ENCODE measurements around the gene HK1. TPM values are rescaled to one million over a fixed set of nuclear protein-coding genes. Genes with fewer than 3 reads are reported as not detected.
"Not testable (repeated sequence)": the region's sequence is repeated elsewhere in the genome, so short reads cannot be mapped to it uniquely, and the experiment has no call there.

Gene HK1
- total RNA-seq, 1 experiment from 2014 or later: 102 TPM

DNA sequence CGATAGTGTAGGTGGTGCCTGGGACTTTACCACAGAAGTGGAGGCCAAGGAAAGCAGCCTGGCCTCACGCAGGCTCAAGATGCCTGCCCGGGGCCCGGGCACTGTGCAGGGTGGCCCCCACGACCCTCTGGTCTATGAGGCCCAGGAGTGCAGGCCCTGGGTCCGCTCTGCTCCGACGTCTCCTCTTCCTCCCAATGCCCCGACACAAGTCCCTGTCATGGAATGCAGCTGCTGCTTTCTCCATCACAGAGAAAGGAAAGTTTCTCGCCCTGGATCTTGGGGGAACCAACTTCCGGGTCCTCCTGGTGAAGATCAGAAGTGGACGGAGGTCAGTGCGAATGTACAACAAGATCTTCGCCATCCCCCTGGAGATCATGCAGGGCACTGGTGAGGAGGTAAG is 28.3 kb upstream of the HK1 start:
- in situ Hi-C loops (cut with HindIII; ENCODE audit: low pct_unique_long_range_greater_than_20kb, low sequenced_read_pairs): no loop called here
- DNase-seq (ENCODE audit: low read depth): no peak

DNA sequence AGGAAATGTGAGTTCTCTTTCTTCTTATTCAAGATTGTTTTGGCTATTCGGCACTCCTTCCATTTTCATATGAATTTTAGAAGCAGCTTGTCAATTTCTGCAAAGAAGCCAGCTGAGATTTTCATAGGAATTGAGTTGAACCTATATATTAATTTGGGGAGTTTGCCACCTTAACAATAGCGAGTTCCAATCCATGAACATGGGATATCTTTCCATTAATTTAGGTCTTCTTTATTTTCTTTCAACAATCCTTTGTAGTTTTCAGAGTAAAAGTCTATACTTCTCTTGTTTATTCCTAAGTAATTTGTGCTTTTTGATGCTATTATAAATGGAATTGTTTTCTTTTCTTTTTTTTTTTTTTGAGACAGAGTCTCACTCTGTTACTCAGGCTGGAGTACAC is 26.9 kb upstream of the HK1 start:
- DNase-seq (ENCODE audit: low read depth); in situ Hi-C loops (cut with HindIII; ENCODE audit: low pct_unique_long_range_greater_than_20kb, low sequenced_read_pairs): not testable (repeated sequence)

DNA sequence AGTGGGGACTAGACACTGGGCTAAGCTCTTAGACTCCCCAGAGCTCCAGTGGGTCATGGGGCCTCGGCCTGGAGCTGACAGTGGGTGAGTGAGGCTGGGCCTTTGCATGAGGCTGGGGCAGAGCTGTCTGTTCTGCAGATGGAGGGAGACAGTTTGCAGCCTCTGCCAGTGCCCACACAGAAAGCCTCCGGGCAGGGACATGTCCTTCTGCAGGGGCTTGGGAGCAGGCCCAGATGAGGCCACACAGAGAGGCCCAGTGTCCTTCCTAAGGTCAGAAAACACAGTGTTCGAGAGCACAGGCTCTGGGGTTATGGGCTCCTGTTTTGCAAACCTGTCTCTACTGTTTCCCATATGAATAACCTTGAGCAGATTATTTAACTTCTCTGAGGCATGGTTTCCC is 25.1 kb upstream of the HK1 start:
- no peak for DNase-seq (ENCODE audit: low read depth)
- in situ Hi-C loops (cut with HindIII; ENCODE audit: low pct_unique_long_range_greater_than_20kb, low sequenced_read_pairs): no loop called here

DNA sequence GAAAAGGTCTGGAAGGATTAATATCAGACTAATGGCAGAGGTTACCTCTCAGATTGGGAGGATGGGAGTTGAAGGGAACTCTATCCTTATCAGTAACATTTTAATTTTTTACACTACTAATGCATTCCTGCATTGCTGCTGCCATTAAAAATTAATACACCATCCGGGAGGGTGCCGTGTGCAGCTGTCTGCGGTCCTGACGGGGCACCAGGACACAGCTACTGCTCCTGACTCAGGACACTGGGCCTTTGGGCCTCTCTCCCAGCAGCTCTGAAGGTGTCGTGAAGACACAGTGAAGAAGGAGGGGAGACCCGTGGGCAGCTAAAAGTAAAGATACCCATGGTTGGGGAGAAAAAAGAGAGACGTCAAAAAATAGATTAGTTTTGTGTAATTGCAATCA is 23.4 kb upstream of the HK1 start:
- no peak for DNase-seq (ENCODE audit: low read depth)
- in situ Hi-C loops (cut with HindIII; ENCODE audit: low pct_unique_long_range_greater_than_20kb, low sequenced_read_pairs): no loop called here

DNA sequence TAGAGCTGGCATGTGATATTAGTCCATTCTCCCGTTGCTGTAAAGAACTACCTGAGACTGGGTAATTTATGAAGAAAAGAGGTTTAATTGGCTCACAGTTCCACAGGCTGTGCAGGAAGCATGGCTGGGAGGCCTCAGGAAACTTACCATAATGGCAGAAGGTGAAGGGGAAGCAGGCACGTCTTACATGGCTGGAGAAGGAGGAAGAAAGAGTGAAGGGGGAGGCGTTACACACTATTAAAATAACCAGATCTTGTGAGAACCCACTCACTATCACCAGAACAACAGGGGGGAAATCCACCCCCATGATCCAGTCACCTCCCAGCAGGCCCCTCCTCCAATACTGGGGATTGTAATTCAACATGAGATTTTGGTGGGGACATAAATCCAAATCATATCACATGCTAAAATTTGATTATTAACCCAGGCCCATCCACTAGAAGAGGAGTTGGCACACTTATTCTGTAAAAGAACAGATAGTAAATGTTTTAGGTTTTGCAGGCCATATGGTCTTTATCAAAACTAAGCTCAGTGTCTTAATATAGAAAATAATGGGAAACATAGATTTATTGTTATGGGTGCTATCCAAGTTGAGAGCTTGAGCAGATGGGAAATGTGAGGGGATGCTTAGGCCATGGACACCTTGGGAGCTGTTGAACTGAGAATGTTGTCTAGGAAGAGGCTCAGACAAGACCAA is 18.6 kb upstream of the HK1 start:
- in situ Hi-C loops (cut with HindIII; ENCODE audit: low pct_unique_long_range_greater_than_20kb, low sequenced_read_pairs): no loop called here
- DNase-seq (ENCODE audit: low read depth): no peak

DNA sequence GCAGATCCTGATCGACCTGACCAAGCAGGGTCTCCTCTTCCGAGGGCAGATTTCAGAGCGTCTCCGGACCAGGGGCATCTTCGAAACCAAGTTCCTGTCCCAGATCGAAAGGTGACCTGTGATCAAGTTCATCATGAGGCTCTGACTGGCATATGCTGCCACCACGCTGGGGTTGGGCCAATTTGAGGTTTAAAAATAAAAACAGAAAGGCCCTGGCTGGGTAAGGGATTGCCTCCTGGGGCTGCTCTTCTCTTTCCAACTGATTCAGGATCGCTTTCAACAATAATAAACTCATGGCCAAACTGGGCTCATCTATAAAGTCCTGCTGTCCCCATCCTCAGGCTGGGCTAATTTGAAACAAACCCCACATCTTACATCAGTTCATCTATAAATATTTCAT is 17.1 kb upstream of the HK1 start:
- in situ Hi-C loops (cut with HindIII; ENCODE audit: low pct_unique_long_range_greater_than_20kb, low sequenced_read_pairs): no loop called here
- no peak for DNase-seq (ENCODE audit: low read depth)

DNA sequence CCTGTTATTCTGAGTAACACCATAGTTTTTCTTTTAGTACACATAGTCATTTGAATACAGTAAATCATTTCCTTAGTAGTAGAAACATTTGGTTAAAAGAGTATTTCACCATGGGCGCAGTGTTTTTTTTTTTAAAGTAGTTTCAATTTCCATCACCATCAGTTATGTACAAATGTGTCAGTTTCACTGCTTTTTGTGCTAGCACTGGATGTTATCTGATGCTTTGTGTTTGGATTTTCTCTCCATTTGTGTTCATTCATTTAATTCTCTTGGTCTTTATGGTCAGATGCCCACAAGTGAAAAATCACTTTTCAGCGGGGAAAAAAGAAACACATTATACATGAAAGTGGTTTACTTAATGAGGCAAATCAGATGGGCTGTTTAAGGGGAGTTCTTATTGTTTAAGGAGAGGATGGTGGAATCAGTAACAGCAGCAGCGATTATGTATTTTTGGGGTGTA is 16.0 kb upstream of the HK1 start:
- in situ Hi-C loops (cut with HindIII; ENCODE audit: low pct_unique_long_range_greater_than_20kb, low sequenced_read_pairs): no loop called here

DNA sequence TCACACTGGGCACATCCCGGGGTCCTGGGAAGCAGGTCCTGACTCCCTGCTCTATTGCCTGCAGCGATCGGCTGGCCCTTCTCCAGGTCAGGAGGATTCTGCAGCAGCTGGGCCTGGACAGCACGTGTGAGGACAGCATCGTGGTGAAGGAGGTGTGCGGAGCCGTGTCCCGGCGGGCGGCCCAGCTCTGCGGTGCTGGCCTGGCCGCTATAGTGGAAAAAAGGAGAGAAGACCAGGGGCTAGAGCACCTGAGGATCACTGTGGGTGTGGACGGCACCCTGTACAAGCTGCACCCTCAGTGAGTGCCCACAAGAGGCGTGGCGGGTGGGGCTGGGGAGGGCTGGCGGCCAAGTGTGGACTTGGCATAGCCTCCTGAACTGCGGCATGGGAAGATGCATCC is 12.8 kb upstream of the HK1 start:
- no peak for DNase-seq (ENCODE audit: low read depth)
- in situ Hi-C loops (cut with HindIII; ENCODE audit: low pct_unique_long_range_greater_than_20kb, low sequenced_read_pairs): no loop called here

More for the DNA sequence above, 16.0 kb upstream of the HK1 start:
- DNase-seq (ENCODE audit: low read depth): no peak

DNA sequence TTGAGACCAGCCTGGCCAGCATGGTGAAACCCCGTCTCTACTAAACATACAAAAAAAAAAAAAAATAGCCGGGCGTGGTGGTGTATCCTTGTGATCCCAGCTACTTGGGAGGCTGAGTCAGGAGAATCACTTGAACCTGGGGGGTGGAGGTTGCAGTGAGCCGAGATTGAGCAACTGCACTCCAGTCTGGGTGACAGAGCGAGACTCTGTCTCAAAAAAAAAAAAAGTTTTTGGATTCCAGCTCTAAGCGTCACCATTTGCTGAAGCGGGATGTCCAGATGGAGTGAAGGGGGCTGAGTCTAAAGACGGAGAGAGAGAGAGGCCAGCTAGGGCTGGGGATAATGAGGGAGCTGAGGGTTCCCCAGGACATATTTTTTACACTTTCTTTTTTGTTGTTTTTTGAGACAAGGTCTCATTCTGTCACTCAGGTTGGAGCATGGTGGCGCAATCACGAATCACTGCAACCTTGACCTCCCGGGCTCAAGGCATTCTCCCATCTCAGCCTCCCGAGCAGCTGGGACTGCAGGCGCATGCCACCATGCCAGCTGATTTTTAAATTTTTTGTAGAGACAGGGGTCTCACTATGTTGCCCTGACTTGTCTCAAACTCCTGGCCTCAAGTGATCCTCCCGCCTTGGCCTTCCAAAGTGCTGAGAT is 9.4 kb upstream of the HK1 start:
- in situ Hi-C loops (cut with HindIII; ENCODE audit: low pct_unique_long_range_greater_than_20kb, low sequenced_read_pairs): no loop called here
- DNase-seq (ENCODE audit: low read depth): no peak

DNA sequence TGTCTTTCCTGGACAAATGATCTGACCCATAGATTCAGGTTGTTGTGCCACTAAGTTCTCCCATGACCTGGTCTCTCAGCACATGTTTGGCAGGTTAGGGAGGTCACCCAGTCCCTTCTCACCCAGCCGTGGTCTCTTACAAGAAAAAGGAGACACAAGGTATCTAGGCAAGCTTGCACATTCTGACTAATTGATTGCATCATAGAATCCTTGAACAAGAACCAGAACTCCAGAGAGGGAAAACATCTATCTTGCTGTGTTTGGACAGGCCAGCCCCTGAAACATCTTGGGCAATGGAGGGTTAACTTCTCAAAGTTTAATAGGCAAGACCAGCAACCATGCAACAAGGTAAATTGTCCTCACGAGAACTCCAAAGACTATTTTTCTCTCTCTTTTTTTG is 8.5 kb upstream of the HK1 start:
- no peak for DNase-seq (ENCODE audit: low read depth)
- in situ Hi-C loops (cut with HindIII; ENCODE audit: low pct_unique_long_range_greater_than_20kb, low sequenced_read_pairs): no loop called here

DNA sequence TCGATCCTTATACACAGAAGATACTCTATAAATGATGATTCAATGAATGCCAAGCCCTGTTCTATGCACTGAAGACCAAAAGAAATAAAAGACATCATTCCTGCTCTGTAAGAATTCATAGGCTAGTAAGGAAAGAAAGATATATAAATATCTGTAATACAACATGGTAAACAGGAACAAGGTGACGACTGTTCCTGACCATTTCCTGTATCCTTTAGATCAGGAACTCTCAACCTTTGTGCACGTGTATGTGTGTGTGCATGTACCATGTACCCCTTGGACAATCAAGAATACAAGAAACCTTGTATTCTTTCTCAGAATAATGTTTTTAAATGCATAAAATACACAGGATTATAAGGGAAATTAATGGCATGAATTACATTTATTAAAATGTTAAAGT is 7.3 kb upstream of the HK1 start:
- in situ Hi-C loops (cut with HindIII; ENCODE audit: low pct_unique_long_range_greater_than_20kb, low sequenced_read_pairs): no loop called here
- no peak for DNase-seq (ENCODE audit: low read depth)

DNA sequence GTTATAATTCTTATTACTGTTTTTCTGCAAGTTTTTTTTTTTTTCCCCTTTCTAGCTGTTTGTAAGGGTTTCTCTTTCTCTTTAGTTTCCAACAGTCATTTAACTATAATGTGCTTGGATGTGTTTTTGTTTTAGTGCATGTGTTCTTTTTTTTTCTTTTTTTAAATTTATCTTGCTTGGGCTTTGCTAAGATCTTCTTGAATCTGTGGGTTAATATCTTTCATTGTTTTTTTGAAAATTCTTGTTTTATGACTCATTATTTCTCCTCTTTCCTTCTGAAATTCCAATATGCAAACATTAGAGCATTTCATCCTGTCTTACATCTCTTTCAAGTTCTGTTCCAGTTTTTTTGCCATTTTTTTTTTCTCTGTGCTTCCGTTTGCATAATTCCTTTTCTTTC is 5.7 kb upstream of the HK1 start:
- no peak for DNase-seq (ENCODE audit: low read depth)
- in situ Hi-C loops (cut with HindIII; ENCODE audit: low pct_unique_long_range_greater_than_20kb, low sequenced_read_pairs): no loop called here

DNA sequence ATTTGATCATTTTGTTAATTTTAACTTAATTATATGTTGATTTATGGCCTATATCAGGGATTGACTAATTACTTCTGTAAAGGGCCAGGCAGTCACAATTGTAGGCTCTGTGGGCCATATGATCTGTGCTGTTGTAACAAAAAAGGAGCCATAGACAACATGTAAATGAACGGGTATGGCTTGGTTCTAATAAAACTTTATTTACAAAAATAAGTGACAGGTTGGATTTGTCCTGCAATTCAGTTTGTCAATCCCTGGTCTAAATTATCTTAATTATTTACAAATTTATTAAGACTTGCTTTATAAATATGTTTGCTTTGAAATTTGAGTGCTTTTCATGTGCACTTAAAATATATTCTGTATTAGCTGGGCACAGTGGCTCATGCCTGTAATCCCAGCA is 2.9 kb upstream of the HK1 start:
- no peak for DNase-seq (ENCODE audit: low read depth)
- in situ Hi-C loops (cut with HindIII; ENCODE audit: low pct_unique_long_range_greater_than_20kb, low sequenced_read_pairs): no loop called here

DNA sequence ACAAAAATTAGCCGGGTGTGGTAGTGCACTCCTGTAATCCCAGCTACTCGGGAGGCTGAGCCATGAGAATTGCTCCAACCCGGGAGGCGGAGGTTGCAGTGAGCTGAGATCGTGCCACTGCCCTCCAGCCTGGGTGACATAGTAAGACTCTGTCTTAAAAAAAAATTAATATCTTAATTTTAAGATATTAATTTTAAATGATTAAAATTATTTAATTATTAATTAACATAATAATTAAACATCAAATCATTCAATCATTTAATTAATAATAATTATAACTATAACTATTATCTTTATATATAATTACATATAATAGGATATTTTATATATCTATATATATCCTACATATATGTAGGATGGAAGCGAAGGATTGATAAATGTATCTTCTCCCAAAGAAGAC is 1.8 kb upstream of the HK1 start:
- DNase-seq (ENCODE audit: low read depth): no peak
- in situ Hi-C loops (cut with HindIII; ENCODE audit: low pct_unique_long_range_greater_than_20kb, low sequenced_read_pairs): no loop called here

DNA sequence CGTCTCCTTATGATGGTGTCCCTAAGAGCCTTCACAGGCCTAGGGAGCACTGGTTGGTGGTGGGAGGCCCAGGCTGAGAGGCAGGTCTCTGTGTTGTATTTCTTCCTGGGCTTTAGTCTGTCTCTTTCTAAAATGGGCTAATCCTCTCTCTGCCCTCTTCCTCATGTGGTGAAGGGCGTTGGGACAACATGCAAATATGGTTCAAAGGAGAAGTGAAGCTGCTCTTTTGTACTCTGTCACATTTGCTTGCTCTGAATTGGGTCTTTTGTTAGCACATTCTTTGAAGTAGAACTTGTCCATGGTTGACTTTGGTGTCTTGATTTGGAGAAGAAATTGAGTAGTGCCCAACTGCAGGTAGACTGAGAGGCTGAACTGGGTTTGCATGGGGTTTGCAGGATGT is 814 bp downstream of the HK1 start:
- in situ Hi-C loops (cut with HindIII; ENCODE audit: low pct_unique_long_range_greater_than_20kb, low sequenced_read_pairs): no loop called here

DNA sequence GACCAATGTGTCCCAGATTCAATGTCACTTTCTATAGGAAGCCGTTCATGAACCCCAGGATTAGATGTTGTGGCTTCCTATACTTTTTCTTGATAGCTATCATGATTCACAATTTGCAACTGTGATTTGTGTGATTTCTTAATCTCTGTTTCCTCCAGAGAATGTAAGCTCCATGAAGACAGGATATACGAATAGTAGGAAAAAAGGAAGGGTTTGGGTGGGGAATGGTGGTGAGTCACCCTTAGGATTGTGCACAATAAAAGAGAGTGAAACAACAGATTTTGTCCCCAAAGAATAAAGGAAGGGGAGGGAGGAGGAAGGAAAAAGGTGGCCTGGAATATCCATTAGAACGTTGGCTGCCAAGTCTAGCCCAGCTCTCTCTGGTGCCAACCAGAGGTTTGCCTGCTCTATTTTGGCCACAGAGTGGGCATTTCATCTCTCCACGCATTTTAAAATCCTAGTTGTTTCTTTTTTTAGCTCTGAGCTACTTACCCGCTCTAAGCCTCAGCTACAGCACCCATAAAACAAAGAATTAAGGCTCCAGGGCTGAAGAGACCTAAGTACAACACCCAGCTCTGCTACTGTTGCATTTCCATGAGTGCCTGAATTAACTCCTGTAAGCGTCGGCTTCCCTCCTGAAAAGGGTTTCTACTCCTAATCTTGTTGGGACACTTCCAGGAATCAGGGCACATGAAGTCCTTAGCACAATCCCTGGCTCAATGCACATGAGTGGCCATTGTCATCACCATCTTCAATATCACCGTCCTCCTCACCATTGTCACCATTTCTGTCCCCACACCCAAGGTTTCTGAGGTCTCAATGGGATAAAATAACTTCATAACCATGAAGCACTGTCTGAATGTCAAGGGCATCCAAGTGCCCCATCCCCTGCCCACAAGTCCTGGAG is 3.5 kb downstream of the HK1 start:
- no peak for DNase-seq (ENCODE audit: low read depth)
- in situ Hi-C loops (cut with HindIII; ENCODE audit: low pct_unique_long_range_greater_than_20kb, low sequenced_read_pairs): no loop called here

More for the DNA sequence above, 814 bp downstream of the HK1 start:
- DNase-seq (ENCODE audit: low read depth): no peak

DNA sequence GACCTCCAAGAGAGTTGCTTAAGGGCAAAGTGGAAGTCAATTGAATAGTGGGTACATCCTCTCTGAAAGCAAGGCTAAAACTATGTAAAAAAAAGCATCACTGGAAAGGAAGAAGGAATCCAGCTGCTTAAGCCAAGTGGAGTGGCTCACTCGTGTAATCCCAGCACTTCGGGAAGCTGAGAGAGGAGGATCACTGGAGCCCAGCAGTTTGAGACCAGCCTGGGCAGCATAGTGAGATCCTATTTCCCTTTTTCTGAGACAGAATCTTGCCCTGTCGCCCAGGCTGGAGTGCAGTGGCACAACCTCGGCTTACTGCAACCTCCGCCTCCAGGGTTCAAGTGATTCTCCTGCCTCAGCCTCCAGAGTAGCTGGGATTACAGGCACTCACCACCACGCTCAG is 6.1 kb downstream of the HK1 start:
- in situ Hi-C loops (cut with HindIII; ENCODE audit: low pct_unique_long_range_greater_than_20kb, low sequenced_read_pairs); DNase-seq (ENCODE audit: low read depth): not testable (repeated sequence)

DNA sequence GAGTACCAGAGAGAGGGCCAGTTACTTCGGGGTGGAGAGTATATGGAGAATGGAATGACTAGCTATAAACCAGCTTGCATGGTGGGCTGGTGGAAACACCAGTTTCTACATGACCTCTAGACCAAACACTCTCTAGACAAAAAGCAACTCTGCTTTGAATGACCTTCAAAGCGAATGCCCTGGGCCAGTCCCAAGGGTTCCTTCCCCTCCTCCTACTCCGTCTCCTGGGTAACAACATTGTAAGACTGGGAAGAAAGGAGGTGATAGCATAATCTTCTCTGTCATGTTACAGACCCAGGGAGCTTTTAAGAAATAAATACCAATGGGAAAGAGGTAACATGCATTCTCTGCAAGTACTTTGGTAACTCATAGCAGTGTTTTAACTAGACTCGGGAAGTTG is 7.4 kb downstream of the HK1 start:
- in situ Hi-C loops (cut with HindIII; ENCODE audit: low pct_unique_long_range_greater_than_20kb, low sequenced_read_pairs): no loop called here
- no peak for DNase-seq (ENCODE audit: low read depth)

DNA sequence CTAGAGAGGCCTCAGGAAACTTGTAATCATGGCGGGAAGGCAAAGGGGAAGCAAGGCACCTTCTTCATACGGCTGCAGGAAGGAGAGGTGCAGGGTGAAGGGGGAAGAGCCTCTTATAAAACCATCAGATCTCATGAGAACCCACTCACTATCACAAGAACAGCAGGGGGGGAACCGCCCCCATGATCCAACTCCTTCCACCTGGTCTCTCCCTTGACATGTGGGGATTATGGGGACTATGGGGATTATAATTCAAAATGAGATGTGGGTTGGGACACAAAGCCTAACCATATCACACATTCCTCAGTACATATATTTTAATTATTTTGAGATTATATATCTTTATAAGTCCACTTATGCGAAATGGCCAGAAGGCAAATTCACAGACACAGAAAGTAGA is 8.9 kb downstream of the HK1 start:
- no peak for DNase-seq (ENCODE audit: low read depth)
- in situ Hi-C loops (cut with HindIII; ENCODE audit: low pct_unique_long_range_greater_than_20kb, low sequenced_read_pairs): no loop called here

All from Caki2 (cell line).